NCI-H2107 treated with DMSO at 0.1 percent for 48 hours (cell line): ENCODE results near the gene OTUB2.

ENCODE experiments used
- DNase-seq: peaks from one replicate; lab custom pipeline; 2025; ENCODE audit not compliant: unreplicated experiment; lab: John Stamatoyannopoulos, UW

The OTUB2 gene

GRCh38 chr14:94026173-94026888, at the start of gene OTUB2:
Gene OTUB2 (plus strand): TSS chr14:94026340. CDS start chr14:94026538, 198 bp downstream.
- DNase-seq, result peak; percentile 93

GRCh38 chr14:93976477-93977057, 49.6 kb upstream of the OTUB2 start, which contains the start of gene ASB2:
Gene ASB2 (minus strand): TSS chr14:93976570. CDS start chr14:93964539, 12,031 bp downstream.
- DNase-seq, result no peak

- DNase-seq, result no peak
Observed at GRCh38 chr14:93977171-93977570, 49.0 kb upstream of the OTUB2 start.

- no peak for DNase-seq
Observed at GRCh38 chr14:93977790-93978581, 48.2 kb upstream of the OTUB2 start.

GRCh38 chr14:93978735-93979134, 47.4 kb upstream of the OTUB2 start:
- DNase-seq, result no peak

- DNase-seq, result no peak
Observed at GRCh38 chr14:93980456-93981201, 45.5 kb upstream of the OTUB2 start.

- no peak for DNase-seq
Observed at GRCh38 chr14:93981316-93982229, 44.6 kb upstream of the OTUB2 start.

- DNase-seq, result no peak
Observed at GRCh38 chr14:93982230-93983007, 43.7 kb upstream of the OTUB2 start.

GRCh38 chr14:93984070-93984469, 42.1 kb upstream of the OTUB2 start:
- no peak for DNase-seq

- DNase-seq, result no peak
Observed at GRCh38 chr14:93984987-93985410, 41.1 kb upstream of the OTUB2 start.

GRCh38 chr14:93986955-93987354, 39.2 kb upstream of the OTUB2 start:
- DNase-seq, result peak; percentile 20

GRCh38 chr14:93987376-93987775, 38.8 kb upstream of the OTUB2 start:
- DNase-seq, result no peak

- no peak for DNase-seq
Observed at GRCh38 chr14:93987815-93988476, 38.2 kb upstream of the OTUB2 start.

GRCh38 chr14:93989939-93990338, 36.2 kb upstream of the OTUB2 start:
- no peak for DNase-seq

GRCh38 chr14:93991212-93991611, 34.9 kb upstream of the OTUB2 start:
- DNase-seq, result no peak

- DNase-seq, result no peak
Observed at GRCh38 chr14:93991649-93992048, 34.5 kb upstream of the OTUB2 start.

- DNase-seq, result no peak
Observed at GRCh38 chr14:93993382-93993781, 32.8 kb upstream of the OTUB2 start.

- DNase-seq, result no peak
Observed at GRCh38 chr14:93994919-93995682, 31.0 kb upstream of the OTUB2 start.
